ENCODE data around the gene FAM234B.

DNA sequence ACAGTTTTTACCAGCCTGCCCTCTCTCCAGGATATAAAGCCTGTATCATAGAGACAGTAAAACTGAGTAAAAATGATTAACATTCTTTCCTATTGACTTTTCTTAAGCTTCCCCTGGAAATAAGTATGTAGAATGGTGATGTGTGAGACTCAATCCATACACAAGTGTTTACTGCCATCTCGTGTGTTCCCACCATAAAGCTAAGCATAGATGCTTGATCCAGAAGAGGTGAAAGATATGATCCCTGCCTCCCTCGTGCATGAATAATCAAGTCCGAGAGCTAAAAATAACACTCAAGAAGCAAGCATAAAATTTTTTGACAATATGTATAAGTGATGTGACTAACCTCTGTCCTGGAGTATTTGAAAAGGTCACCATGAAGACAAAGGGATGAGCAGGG lies 76.2 kb downstream of the FAM234B start:
- TF ChIP-seq, protein P1, sequence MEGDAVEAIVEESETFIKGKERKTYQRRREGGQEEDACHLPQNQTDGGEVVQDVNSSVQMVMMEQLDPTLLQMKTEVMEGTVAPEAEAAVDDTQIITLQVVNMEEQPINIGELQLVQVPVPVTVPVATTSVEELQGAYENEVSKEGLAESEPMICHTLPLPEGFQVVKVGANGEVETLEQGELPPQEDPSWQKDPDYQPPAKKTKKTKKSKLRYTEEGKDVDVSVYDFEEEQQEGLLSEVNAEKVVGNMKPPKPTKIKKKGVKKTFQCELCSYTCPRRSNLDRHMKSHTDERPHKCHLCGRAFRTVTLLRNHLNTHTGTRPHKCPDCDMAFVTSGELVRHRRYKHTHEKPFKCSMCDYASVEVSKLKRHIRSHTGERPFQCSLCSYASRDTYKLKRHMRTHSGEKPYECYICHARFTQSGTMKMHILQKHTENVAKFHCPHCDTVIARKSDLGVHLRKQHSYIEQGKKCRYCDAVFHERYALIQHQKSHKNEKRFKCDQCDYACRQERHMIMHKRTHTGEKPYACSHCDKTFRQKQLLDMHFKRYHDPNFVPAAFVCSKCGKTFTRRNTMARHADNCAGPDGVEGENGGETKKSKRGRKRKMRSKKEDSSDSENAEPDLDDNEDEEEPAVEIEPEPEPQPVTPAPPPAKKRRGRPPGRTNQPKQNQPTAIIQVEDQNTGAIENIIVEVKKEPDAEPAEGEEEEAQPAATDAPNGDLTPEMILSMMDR (IDR thresholded peaks at IDR 0.05 in 4 of 5, conservative IDR thresholded peaks at IDR 0.05 in 1 of 5), result no peak
- no peak for TF ChIP-seq POLR2A (IDR thresholded peaks at IDR 0.05)
